Activated CD8-positive, alpha-beta memory T cell treated with anti-CD3 and anti-CD28 coated beads, Interleukin-2, amount 50 U/mL, for 1 hour (primary cell): ENCODE measurements around the gene ALX4.

Experiments
- DNase-seq: peaks from one replicate; pipeline ENCODE4 v3.0.0-alpha.2; 2020; ENCODE audit errors: extremely low read depth

The ALX4 gene

GRCh38 chr11:44244639-44245310, 65.2 kb downstream of the ALX4 start:
- no peak for DNase-seq

DNA sequence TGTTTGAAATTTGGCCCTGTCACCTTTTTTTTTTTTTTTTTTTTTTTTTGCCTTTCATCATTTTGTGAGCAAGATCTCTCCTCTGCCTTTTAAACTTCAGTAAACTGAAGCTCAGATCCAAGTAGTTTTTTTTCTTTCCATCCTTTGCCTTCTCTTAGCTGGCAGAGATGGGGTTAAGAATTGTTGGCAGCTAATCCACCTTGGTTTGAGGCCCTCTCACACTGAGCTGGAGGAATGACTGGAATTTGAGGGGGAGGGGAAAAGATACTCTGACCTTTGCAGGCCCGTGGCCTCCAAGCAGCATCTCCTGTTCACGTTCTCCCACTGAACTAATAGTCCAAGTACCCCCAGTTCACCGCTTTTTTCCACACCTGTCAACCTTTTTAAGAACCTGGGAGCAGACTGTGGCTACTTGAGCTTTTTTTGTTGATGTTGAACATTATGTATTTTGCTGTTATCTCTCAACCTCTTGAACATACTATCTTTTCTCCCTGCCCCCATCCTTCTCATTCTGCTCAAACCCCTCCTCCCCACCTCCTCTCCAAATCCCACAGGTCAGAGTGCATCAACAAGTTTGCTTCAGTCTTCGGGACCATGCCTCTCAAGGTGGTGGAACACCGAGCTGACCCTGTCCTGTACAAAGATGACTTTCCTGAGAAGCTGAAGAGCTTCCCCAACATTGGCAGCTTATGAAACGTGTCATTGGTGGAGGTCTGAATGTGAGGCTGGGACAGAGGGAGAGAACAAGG, 66.2 kb downstream of the ALX4 start:
- DNase-seq: no peak

- no peak for DNase-seq
Observed at GRCh38 chr11:44243086-44243485, 66.9 kb downstream of the ALX4 start.

DNA sequence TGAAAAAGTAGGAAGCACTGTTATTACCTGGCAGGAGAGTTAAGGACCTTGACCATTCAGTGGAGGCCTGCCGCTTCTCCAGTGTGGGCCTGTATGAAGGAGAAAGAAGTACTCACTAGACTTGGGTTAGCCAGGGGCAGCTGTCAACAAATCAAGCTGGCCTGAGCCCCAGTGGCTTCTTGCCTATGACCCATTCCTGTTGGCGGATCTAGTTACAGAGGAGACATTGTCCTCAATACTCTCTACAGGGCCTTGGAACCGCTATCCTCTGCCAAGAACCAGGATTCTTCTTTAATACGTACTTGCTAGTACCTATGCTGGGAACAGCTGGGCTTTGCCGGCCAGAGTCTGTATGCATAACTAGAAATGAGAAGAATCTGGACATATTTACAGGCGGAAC, 68.1 kb downstream of the ALX4 start:
- no peak for DNase-seq

DNA sequence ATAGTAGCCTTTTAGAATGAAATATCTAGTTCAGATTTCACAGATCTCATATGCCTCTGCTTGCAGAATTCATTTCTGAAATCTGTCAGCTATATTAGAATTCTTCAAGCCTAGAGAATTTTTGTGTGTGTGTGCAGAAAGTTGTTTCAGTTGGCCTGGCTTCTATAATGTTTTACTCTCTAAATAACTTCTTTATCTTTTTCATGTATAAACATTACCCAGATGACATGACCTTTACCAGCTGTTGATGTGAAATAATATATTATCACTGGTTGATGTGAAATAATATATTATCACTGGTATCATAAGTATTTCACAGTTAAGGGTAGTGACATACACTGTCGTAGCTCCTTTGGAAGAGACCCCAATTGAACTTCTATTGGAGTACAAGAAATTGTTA, 72.8 kb downstream of the ALX4 start:
- DNase-seq: no peak

- no peak for DNase-seq
Observed at GRCh38 chr11:44236296-44236695, 73.6 kb downstream of the ALX4 start.

DNA sequence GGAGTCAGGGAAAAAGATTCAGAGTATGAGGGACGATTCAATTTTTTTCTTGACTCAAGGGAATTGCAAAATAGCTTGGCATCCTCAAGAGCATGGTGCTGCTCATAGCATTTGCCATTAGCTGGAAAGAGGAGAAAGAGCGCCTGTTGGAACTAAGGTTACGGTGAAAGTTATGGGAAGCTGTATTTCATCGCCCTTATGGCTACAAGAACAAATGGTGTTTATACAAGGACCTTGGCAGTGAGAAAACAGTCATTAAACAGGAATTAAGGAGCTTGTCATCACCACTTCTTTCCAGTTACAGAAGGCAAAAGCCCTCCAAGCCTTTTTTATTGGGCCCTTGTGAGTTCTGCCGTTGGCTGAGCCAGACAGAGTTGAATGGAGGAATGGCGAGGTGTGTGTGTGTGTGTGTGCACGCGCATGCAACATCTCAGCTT, 74.2 kb downstream of the ALX4 start:
- no peak for DNase-seq

- DNase-seq: no peak
Observed at GRCh38 chr11:44229624-44230023, 80.3 kb downstream of the ALX4 start.

- no peak for DNase-seq
Observed at GRCh38 chr11:44229098-44229497, 80.8 kb downstream of the ALX4 start.

- no peak for DNase-seq
Observed at GRCh38 chr11:44228379-44228778, 81.6 kb downstream of the ALX4 start.

GRCh38 chr11:44226945-44227344, 83.0 kb downstream of the ALX4 start:
- no peak for DNase-seq

DNA sequence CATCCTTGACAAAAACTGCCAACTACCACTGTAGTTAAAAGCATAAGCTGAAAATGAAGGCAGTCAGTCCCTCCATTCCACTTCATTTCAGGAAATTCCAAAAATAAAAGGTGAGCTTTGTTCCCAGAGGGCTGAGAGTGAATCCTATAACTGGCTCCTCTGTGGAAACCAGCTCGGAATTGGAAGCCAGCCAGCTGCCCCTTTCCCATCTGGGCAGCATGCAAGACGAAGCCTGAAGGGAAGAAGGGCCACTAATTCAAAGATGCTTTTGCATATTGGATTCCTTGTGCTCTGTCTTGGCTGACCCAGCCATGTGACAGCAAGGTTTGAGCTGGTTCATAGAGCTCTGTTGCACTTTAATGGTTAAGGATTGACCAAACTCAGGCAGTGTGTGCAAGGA, 83.4 kb downstream of the ALX4 start:
- no peak for DNase-seq

- DNase-seq: no peak
Observed at GRCh38 chr11:44224867-44225501, 85.0 kb downstream of the ALX4 start.

DNA sequence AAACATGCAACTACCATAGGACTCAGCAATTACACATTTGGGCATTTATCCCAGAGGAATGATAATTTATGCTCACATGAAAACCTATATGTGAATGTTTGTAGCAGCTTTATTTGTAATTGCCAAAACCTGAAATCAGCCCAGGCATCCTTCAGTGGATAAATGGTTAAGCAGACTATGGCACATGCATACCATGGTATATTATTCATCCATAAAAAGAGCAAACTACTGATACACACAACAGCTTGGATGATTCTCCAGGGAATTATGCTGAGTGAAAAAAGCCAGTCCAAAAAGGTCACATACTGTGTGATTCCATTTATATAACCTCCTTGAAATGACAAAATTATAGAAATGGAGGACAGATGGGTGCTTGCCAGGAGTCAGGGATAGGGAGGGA, 86.7 kb downstream of the ALX4 start:
- no peak for DNase-seq

DNA sequence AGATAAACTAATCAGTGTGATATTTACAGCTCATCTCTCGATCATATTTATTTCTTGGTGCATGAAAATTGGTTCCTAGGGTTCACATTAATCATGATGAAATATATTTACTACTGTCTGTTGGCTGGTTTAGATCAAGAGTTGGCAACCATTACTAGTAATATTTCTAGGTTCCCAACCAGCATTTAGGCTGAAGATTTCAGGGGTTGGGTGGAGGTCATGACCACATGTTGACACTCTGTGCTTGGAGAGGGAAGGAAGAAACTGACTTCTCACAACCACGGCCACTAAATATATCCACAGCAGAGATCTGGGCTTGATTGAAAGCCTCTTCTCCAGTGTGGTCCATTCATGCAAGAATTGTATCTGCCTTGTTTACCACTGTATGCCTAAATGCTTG, 87.9 kb downstream of the ALX4 start:
- no peak for DNase-seq

DNA sequence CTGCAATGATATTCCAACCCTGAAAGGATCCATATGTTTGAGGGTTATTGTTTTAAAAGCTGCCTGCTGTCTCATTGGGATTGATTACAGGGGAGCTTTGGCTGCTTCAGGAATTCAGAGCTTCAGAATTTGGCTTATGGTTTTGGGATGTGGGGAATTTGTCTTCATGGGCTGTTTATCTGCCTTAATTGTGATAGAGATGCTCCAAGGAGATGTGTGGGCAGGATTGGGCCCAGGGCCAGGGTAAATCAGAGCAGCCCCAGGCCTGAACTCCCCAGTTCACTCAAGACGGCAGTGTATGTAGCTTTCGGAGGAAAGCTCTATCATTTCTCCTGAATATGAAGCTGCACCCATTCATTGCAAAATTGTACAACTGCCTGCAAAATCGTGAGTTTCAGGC, 88.5 kb downstream of the ALX4 start:
- no peak for DNase-seq

DNA sequence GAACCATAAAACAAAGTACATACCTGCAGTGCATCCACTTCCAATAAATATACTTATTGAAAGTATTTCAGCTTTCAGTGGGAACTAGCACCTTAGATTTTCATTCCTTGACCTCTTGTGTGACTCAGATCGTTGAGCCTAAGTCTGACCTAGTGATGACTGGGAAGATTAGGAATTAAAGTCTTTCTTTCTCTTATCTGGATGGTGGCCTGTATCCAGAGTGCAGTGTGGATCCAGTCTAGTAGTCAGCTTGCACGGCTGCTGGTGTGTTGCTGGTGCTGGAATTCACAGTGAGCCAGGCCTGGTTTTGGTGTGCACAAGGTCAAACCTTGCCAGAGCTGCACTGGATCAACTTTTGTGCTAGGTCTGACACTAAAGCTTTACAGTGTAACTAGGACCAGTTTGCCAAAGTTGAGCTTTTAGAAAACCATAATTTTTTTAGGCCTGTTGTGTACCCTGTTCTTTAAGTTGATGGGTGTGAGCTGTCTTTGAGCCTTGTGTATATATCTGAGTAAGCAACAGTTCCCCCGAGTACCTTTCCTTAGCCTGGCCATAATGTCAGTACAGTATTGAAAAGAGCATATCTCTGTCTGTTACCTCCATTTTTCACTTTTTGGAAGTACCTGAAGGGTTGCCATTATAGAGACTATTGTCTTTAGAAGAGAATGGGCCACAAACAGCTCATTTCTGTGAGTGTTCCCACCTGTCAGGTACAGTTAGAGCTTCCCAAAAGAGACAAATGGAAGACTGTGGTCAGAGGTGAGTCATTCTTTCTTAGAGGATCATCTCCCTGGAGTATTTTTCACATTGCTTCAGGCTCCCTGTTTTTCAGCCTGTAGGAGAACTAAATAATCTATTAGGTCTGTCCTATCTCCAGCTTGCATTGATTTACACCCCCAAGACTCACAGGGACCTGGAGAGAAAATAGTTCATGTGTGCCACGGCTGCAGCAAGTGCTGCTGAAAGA, 89.8 kb downstream of the ALX4 start:
- no peak for DNase-seq

GRCh38 chr11:44217432-44217831, 92.5 kb downstream of the ALX4 start:
- no peak for DNase-seq

DNA sequence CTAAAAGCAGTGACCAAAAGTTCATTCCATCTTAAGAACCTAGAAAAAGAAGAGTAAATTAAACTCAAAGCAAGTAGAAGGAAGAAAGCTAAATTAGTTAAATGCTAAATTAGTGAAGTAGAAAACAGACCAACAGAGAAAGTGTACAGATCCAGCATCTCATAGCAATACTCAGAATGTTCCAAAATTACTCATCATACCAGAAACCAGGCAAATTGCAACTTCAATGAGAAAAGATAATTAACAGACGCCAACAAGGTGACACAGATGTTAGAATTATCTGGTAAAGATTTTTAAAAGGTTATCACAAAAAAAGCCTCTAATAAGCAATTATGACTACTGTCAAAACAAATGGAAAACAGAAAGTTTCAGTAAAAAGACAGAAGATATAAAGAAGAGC, 96.8 kb downstream of the ALX4 start:
- no peak for DNase-seq

- DNase-seq: no peak
Observed at GRCh38 chr11:44212128-44212527, 97.8 kb downstream of the ALX4 start.
